HepG2 (cell line): ENCODE data around the gene NOXO1. TPM values are rescaled to one million over a fixed set of nuclear protein-coding genes. Genes with fewer than 3 reads are reported as not detected.
A peak's percentile ranks its signal among the peaks of the same experiment; 100 is the strongest.

ENCODE experiments used
- ATAC-seq: fragments of 200-7000 bp; cut with Tn5 transposase; 3 replicates; pipeline ENCODE4 v1.9.1; 2020; ENCODE audit warnings: mild to moderate bottlenecking, moderate library complexity
- BruUV-seq: library from RNA; stranded (reverse); fragments of 400-500 nt; replicated peaks from 2 replicates; lab custom pipeline; 2021; lab: Mats Ljungman, UMichigan
- CTCF ChIA-PET: fragments of 300-600 bp; formaldehyde crosslinking; extraction: SDS; loops from one replicate; lab custom pipeline; 2021; ENCODE audit warnings: low total read pairs, inconsistent platforms, low intra/inter-chr PET ratio; lab: Yijun Ruan, JAX
- POLR2A ChIA-PET: fragments of 350-600 bp; sonication (Branson Sonifier 250); formaldehyde crosslinking; loops from one replicate; lab custom pipeline; 2020; ENCODE audit warnings: antibody characterized with exemption, inconsistent platforms; lab: Yijun Ruan, JAX
- DNase-seq: peaks from one replicate; pipeline ENCODE4 v3.0.0-alpha.2; 2015; ENCODE audit warnings: low spot score
- FAIRE-seq: peaks from 3 replicates; lab custom pipeline; 2011; peaks lifted over from hg19 to GRCh38; lab: Jason Lieb, UNC
- H2AFZ ChIP-seq: one replicate; pipeline ENCODE4 v1.6.1; 2011; ENCODE audit warnings: low read length, inconsistent platforms
- H3K27ac ChIP-seq: fragments of 300-600 bp; 3 replicates; pipeline ENCODE4 v1.8.0; 2011; ENCODE audit warnings: mixed run types, mild to moderate bottlenecking, mixed read lengths, low read length, inconsistent platforms; ENCODE audit not compliant: insufficient read depth; ENCODE audit errors: extremely low read length
- H3K27me3 ChIP-seq, 2 experiments: fragments of 200-600 bp in 1 of 2; 2 replicates in 1 of 2; 3 replicates in 1 of 2; pipeline versions ENCODE4 v1.6.0 to v1.8.0; 2011; ENCODE audit warnings: low read length in 2 of 2, mild to moderate bottlenecking in 2 of 2, moderate library complexity in 2 of 2, inconsistent platforms in 1 of 2; ENCODE audit not compliant: insufficient read depth in 2 of 2, control insufficient read depth in 1 of 2
- H3K36me3 ChIP-seq, 2 experiments: fragments of 200-600 bp in 1 of 2; replicated peaks in 1 of 2; 2 replicates in 1 of 2; 3 replicates in 1 of 2; pipeline versions ENCODE4 v1.5.1 to v1.8.0; 2011; ENCODE audit warnings: low read length in 2 of 2, inconsistent platforms in 1 of 2; ENCODE audit not compliant: insufficient read depth in 2 of 2, control insufficient read depth in 1 of 2
- H3K4me1 ChIP-seq: 2 replicates; pipeline ENCODE4 v1.5.1; 2012; ENCODE audit warnings: low read length, inconsistent platforms; ENCODE audit not compliant: insufficient read depth
- H3K4me2 ChIP-seq: 2 replicates; pipeline ENCODE4 v1.6.0; 2011; ENCODE audit warnings: low read depth, low read length, inconsistent platforms
- H3K4me3 ChIP-seq, 3 experiments: fragments of 200-600 bp in 1 of 3; sonication (generic), shearing (Covaris generic) in 1 of 3; replicated peaks in 1 of 3; 2 replicates each; pipeline ENCODE4 v1.5.1; 2011 to 2016; ENCODE audit warnings: low read length in 3 of 3, inconsistent platforms in 2 of 3, low read depth in 2 of 3, mild to moderate bottlenecking in 2 of 3, control low read depth in 1 of 3, mixed read lengths in 1 of 3; ENCODE audit not compliant: insufficient read depth in 1 of 3
- H3K79me2 ChIP-seq: one replicate; pipeline ENCODE4 v1.6.1; 2011; ENCODE audit warnings: low read length, inconsistent platforms; ENCODE audit not compliant: insufficient read depth
- H3K9ac ChIP-seq: 2 replicates; pipeline ENCODE4 v1.6.0; 2011; ENCODE audit warnings: mild to moderate bottlenecking, low read depth, low read length, inconsistent platforms; ENCODE audit not compliant: insufficient read depth
- H3K9me3 ChIP-seq: 2 replicates; pipeline ENCODE4 v1.5.1; 2012; ENCODE audit warnings: mild to moderate bottlenecking, low read length
- H4K20me1 ChIP-seq: 2 replicates; pipeline ENCODE4 v1.6.0; 2011; ENCODE audit warnings: inconsistent platforms, mild to moderate bottlenecking, low read length, moderate library complexity; ENCODE audit not compliant: insufficient read depth
- PAWR ChIP-seq: sonication (generic); formaldehyde crosslinking; IDR thresholded peaks from 2 replicates; pipeline ENCODE4 v1.4.0; 2020; ENCODE audit warnings: missing genetic modification reagents, mild to moderate bottlenecking, borderline replicate concordance
- SAFB2 ChIP-seq: sonication (generic); formaldehyde crosslinking; IDR thresholded peaks from 2 replicates; pipeline ENCODE4 v1.5.1; 2020; ENCODE audit warnings: missing genetic modification reagents, low read depth, mild to moderate bottlenecking, borderline replicate concordance
- WGBS: methylation state at CpG from one replicate; pipeline ENCODE4 v1.1.6; 2017; ENCODE audit warnings: low lambda C conversion rate; 5-methylcytosine and 5-hydroxymethylcytosine counted together
- in situ Hi-C: cut with HindIII; loops from 2 replicates; pipeline ENCODE4 v1.10.0; 2017; ENCODE audit warnings: low pct_unique_long_range_greater_than_20kb; ENCODE audit not compliant: extremely low pct_ligation_motif_present
- intact Hi-C: fragments of 100-400 bp; cut with micrococcal nuclease; formaldehyde crosslinking; loops from one replicate; pipeline ENCODE4 v1.10.0; 2022; ENCODE audit not compliant: unreplicated experiment
- polyA plus RNA-seq, 8 experiments: library from polyadenylated mRNA; depleted of rRNA in 3 of 8; stranded (reverse) in 7 of 8; unstranded in 1 of 8; fragments of >200 nt; fragmentation: Illumina TruSeq in 4 of 8; extraction: Trizol in 4 of 8; gene quantifications; 2 replicates each; pipeline versions ENCODE4 v1.2.1 to v1.2.3, GENCODE V29; 2011 to 2016; ENCODE audit warnings: low read depth in 4 of 8, missing spikeins in 1 of 8, mixed read lengths in 1 of 8; ENCODE audit not compliant: insufficient read depth in 1 of 8
- total RNA-seq, 5 experiments: library from RNA; depleted of rRNA; stranded (reverse); fragments of >200 nt; fragmentation: Illumina TruSeq; extraction: Trizol; gene quantifications; 2 replicates each; pipeline ENCODE4 v1.2.3, GENCODE V29; 2016; ENCODE audit warnings: low read depth in 1 of 5
- TF ChIP-seq, protein P1 (sequence below): sonication (generic); formaldehyde crosslinking; IDR thresholded peaks from 2 replicates; pipeline ENCODE4 v1.5.1; 2020; ENCODE audit warnings: mild to moderate bottlenecking, missing genetic modification reagents, moderate library complexity

The NOXO1 gene
- total and polyA plus RNA-seq, 2 of the 13 experiments (the other 11 are each of a cell fraction or from before 2014, with no cell fraction given): 0.69 to 1.4 TPM

DNA sequence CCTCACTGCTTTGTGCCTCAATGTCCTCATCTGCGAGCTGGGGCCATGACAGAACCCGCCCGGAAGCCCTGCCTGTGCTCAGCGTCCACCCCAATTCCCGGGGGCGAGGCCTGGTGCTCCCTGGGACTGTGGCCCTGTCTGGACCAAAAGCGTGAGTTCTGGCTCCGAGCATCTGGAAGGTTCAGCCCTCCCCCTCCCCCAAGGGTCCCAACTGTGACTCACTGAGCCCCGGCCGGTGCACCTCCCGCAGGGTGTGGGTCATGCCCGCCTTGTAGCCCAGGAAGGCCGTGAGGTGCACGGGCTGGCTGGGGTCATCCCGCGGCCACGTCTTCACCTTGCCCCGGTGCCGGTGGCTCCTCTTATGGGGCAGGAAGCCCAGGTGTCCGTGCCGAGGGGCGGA is 27.5 kb downstream of the NOXO1 start:
- no peak for ATAC-seq
- no peak overlapping the region for H2AFZ ChIP-seq
- no peak for DNase-seq
- BruUV-seq: no TSS peak
- intact Hi-C loops (no loop called here), in situ Hi-C loops (no loop called here)
- WGBS: 40% methylated on average over 10 of the region's 22 CpGs
- H3K79me2 ChIP-seq: no peaks in the 10 kb centered on the region
- FAIRE-seq: no peak
- peak overlapping the region; percentile 33; the same call in 1 of the 2 replicates for H3K4me2 ChIP-seq
- POLR2A ChIA-PET: interaction anchor here (1.6 to 3.2 kb wide), 3 partner anchors 11 to 13 kb away, joined by 7 to 14 read pairs (median 9); partner anchors contain the start of genes MSRB1 and RPS2
- no peak overlapping the region for H3K9ac ChIP-seq
- no peaks in the 10 kb centered on the region for H3K9me3 ChIP-seq
- H3K4me3 ChIP-seq: no peak overlapping the region
- CTCF ChIA-PET: no interaction called here
- H3K27me3 ChIP-seq: peaks cover 3 to 19% of the 10 kb centered on the region in 2 experiments; a peak in 4 of 5 replicates
- no peak for TF ChIP-seq PAWR
- H3K27ac ChIP-seq: no peak overlapping the region
- H3K36me3 ChIP-seq: no peaks in the 10 kb centered on the region
- no peaks in the 10 kb centered on the region for H4K20me1 ChIP-seq
- H3K4me1 ChIP-seq: peaks cover 24% of the 10 kb centered on the region

DNA sequence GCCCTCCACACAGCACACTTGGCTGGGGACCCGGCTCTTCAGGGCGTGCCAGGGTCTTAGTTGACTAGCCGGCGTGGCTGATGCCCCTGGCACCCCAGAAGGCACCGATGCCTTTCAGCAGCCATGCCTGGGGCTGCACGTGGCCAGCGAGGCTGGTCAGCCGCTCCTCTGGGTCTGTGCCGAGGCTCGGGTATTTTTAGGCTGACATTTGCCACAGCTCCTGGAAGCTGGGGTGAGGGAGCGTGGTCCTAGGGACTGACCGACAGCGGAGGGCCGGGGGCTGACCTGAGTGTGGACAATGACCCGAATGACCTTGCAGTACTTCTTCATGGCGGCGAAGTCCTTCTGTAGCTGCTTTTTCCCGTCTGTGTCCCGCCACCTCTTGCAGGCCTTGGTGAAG is 30.7 kb downstream of the NOXO1 start:
- in situ Hi-C loops (no loop called here), intact Hi-C loops (no loop called here)
- Histone ChIP-seq H2AFZ (no peak overlapping the region), H3K9ac (no peak overlapping the region), H3K36me3 (no peaks in the 10 kb centered on the region), H3K4me1 (peaks cover 34% of the 10 kb centered on the region), H4K20me1 (no peaks in the 10 kb centered on the region), H3K4me2 (peak overlapping the region; percentile 32; the same call in 1 of the 2 replicates), H3K27me3 (peaks cover 3 to 23% of the 10 kb centered on the region in 2 experiments; a peak in 4 of 5 replicates), H3K79me2 (no peaks in the 10 kb centered on the region), H3K9me3 (no peaks in the 10 kb centered on the region), H3K4me3 (no peak overlapping the region; a peak in 1 of 6 replicates), H3K27ac (no peak overlapping the region)
- WGBS: 85% methylated on average over 6 of the region's 19 CpGs
- FAIRE-seq: no peak
- no peak for DNase-seq
- BruUV-seq: no TSS peak
- POLR2A ChIA-PET: interaction anchor here (1.5 to 3.6 kb wide), 3 partner anchors 7 to 14 kb away, joined by 8 to 27 read pairs (median 26); partner anchors contain the start of genes MSRB1 and RPS2
- TF ChIP-seq, protein P1, sequence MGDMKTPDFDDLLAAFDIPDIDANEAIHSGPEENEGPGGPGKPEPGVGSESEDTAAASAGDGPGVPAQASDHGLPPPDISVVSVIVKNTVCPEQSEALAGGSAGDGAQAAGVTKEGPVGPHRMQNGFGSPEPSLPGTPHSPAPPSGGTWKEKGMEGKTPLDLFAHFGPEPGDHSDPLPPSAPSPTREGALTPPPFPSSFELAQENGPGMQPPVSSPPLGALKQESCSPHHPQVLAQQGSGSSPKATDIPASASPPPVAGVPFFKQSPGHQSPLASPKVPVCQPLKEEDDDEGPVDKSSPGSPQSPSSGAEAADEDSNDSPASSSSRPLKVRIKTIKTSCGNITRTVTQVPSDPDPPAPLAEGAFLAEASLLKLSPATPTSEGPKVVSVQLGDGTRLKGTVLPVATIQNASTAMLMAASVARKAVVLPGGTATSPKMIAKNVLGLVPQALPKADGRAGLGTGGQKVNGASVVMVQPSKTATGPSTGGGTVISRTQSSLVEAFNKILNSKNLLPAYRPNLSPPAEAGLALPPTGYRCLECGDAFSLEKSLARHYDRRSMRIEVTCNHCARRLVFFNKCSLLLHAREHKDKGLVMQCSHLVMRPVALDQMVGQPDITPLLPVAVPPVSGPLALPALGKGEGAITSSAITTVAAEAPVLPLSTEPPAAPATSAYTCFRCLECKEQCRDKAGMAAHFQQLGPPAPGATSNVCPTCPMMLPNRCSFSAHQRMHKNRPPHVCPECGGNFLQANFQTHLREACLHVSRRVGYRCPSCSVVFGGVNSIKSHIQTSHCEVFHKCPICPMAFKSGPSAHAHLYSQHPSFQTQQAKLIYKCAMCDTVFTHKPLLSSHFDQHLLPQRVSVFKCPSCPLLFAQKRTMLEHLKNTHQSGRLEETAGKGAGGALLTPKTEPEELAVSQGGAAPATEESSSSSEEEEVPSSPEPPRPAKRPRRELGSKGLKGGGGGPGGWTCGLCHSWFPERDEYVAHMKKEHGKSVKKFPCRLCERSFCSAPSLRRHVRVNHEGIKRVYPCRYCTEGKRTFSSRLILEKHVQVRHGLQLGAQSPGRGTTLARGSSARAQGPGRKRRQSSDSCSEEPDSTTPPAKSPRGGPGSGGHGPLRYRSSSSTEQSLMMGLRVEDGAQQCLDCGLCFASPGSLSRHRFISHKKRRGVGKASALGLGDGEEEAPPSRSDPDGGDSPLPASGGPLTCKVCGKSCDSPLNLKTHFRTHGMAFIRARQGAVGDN (CRISPR knock-in tag): 0 out of 2 replicates have a peak, but pooled peaks have one; percentile 35
- TF ChIP-seq SAFB2 (CRISPR knock-in tag): no peak
- ATAC-seq: no peak
- CTCF ChIA-PET: no interaction called here
